ENCODE data around the gene EGFR. TPM values are rescaled to one million over a fixed set of nuclear protein-coding genes. Genes with fewer than 3 reads are reported as not detected.

EGFR gene
- polyA plus RNA-seq, 1 donor from 2014 or later = 0.22 TPM

DNA sequence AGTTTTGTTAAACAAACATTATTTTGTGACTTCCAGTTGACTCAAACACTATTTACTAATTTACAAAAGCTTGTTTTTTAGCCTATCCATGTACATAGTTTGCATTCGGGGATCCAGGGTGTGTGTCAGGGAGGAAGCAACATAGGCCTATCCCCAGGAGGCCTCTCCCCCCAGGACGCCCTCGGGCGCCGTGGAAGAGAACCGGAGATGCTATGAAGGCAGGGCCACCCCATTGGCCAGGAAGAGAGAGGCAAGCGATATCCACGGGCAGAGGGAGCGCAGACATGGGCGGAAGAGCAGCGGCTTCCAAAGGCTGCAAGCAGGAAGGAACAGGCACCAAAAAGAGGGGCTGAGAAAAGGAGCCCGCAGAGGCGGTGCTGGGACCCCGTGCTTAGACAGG, 38.3 kb upstream of the EGFR start:
- no peaks in the 10 kb centered on the region for H3K9me3 ChIP-seq (ENCODE audit: low read length)
- H4K20me1 ChIP-seq (ENCODE audit: insufficient read depth) = no peaks in the 10 kb centered on the region
- TF ChIP-seq MXI1 (conservative IDR thresholded peaks at IDR 0.05; ENCODE audit: poor library complexity, severe bottlenecking) = no peak
- no peak for TF ChIP-seq EZH2 (IDR thresholded peaks at IDR 0.05; ENCODE audit: borderline replicate concordance, insufficient read depth, low read length, poor library complexity, severe bottlenecking)
- TF ChIP-seq, protein P1, sequence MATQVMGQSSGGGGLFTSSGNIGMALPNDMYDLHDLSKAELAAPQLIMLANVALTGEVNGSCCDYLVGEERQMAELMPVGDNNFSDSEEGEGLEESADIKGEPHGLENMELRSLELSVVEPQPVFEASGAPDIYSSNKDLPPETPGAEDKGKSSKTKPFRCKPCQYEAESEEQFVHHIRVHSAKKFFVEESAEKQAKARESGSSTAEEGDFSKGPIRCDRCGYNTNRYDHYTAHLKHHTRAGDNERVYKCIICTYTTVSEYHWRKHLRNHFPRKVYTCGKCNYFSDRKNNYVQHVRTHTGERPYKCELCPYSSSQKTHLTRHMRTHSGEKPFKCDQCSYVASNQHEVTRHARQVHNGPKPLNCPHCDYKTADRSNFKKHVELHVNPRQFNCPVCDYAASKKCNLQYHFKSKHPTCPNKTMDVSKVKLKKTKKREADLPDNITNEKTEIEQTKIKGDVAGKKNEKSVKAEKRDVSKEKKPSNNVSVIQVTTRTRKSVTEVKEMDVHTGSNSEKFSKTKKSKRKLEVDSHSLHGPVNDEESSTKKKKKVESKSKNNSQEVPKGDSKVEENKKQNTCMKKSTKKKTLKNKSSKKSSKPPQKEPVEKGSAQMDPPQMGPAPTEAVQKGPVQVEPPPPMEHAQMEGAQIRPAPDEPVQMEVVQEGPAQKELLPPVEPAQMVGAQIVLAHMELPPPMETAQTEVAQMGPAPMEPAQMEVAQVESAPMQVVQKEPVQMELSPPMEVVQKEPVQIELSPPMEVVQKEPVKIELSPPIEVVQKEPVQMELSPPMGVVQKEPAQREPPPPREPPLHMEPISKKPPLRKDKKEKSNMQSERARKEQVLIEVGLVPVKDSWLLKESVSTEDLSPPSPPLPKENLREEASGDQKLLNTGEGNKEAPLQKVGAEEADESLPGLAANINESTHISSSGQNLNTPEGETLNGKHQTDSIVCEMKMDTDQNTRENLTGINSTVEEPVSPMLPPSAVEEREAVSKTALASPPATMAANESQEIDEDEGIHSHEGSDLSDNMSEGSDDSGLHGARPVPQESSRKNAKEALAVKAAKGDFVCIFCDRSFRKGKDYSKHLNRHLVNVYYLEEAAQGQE (IDR thresholded peaks at IDR 0.05; ENCODE audit: borderline replicate concordance) = no peak
- TF ChIP-seq EP300 (conservative IDR thresholded peaks at IDR 0.05; ENCODE audit: poor library complexity, severe bottlenecking) = no peak
- no peak for TF ChIP-seq SMC3 (conservative IDR thresholded peaks at IDR 0.05; ENCODE audit: poor library complexity)
- no peak for TF ChIP-seq POLR2AphosphoS5 (IDR thresholded peaks at IDR 0.05)
- TF ChIP-seq TAF1 (IDR thresholded peaks at IDR 0.05; ENCODE audit: low read depth) = no peak
- TF ChIP-seq, protein P2, sequence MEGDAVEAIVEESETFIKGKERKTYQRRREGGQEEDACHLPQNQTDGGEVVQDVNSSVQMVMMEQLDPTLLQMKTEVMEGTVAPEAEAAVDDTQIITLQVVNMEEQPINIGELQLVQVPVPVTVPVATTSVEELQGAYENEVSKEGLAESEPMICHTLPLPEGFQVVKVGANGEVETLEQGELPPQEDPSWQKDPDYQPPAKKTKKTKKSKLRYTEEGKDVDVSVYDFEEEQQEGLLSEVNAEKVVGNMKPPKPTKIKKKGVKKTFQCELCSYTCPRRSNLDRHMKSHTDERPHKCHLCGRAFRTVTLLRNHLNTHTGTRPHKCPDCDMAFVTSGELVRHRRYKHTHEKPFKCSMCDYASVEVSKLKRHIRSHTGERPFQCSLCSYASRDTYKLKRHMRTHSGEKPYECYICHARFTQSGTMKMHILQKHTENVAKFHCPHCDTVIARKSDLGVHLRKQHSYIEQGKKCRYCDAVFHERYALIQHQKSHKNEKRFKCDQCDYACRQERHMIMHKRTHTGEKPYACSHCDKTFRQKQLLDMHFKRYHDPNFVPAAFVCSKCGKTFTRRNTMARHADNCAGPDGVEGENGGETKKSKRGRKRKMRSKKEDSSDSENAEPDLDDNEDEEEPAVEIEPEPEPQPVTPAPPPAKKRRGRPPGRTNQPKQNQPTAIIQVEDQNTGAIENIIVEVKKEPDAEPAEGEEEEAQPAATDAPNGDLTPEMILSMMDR (IDR thresholded peaks at IDR 0.05; ENCODE audit: poor library complexity, severe bottlenecking) = no peak
- TF ChIP-seq RAD21 (conservative IDR thresholded peaks at IDR 0.05) = no peak
- H2AFZ ChIP-seq (ENCODE audit: low read depth, low read length) = no peak overlapping the region
- no peaks in the 10 kb centered on the region for H3K79me2 ChIP-seq (replicated peaks; ENCODE audit: insufficient read depth, low read length)
- no peaks in the 10 kb centered on the region for H3K9me2 ChIP-seq (ENCODE audit: insufficient read depth, low read length)
- no peak overlapping the region for H3K27ac ChIP-seq (ENCODE audit: low read length)
- H3K36me3 ChIP-seq (ENCODE audit: insufficient read depth, low read length) = no peaks in the 10 kb centered on the region
- H3K4me2 ChIP-seq (ENCODE audit: low read length) = no peak overlapping the region
- no peak overlapping the region for H3K9ac ChIP-seq (ENCODE audit: low read length)
- no peak overlapping the region for H3K4me3 ChIP-seq (ENCODE audit: low read length)
- H3F3A ChIP-seq (ENCODE audit: insufficient read depth, low read length, poor library complexity, severe bottlenecking) = no peaks in the 10 kb centered on the region
- no peaks in the 10 kb centered on the region for H3K27me3 ChIP-seq (ENCODE audit: insufficient read depth, low read depth, low read length)

DNA sequence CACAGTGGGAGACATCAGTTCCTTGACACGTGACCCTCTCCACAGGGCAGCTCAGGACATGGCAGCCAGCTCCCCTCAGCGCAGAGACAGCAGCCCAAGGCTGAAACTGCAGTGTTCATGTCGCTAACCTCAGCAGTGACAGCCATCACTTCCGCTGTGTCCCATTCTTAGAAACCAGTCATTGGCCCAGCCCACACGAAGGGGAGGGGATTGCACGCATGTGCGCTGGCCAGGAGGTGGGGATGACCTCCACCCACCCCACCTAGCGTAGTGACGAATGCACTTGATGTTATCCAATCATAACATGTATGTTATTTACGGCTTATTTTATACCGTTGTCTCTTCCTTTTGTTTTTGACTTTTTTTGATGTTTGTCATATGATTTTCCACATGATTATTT, 36.9 kb upstream of the EGFR start:
- no peaks in the 10 kb centered on the region for H3K27me3 ChIP-seq (ENCODE audit: insufficient read depth, low read depth, low read length)
- no peak overlapping the region for H3K4me2 ChIP-seq (ENCODE audit: low read length)
- no peaks in the 10 kb centered on the region for H3K9me2 ChIP-seq (ENCODE audit: insufficient read depth, low read length)
- no peaks in the 10 kb centered on the region for H4K20me1 ChIP-seq (ENCODE audit: insufficient read depth)
- TF ChIP-seq, protein P2 (IDR thresholded peaks at IDR 0.05; ENCODE audit: poor library complexity, severe bottlenecking) = no peak
- TF ChIP-seq MXI1 (conservative IDR thresholded peaks at IDR 0.05; ENCODE audit: poor library complexity, severe bottlenecking) (no peak), TAF1 (IDR thresholded peaks at IDR 0.05; ENCODE audit: low read depth) (no peak), RAD21 (conservative IDR thresholded peaks at IDR 0.05) (no peak), EZH2 (IDR thresholded peaks at IDR 0.05; ENCODE audit: borderline replicate concordance, insufficient read depth, low read length, poor library complexity, severe bottlenecking) (no peak), SMC3 (conservative IDR thresholded peaks at IDR 0.05; ENCODE audit: poor library complexity) (no peak), EP300 (conservative IDR thresholded peaks at IDR 0.05; ENCODE audit: poor library complexity, severe bottlenecking) (no peak), POLR2AphosphoS5 (IDR thresholded peaks at IDR 0.05) (no peak)
- TF ChIP-seq, protein P1 (IDR thresholded peaks at IDR 0.05; ENCODE audit: borderline replicate concordance) = no peak
- no peak overlapping the region for H2AFZ ChIP-seq (ENCODE audit: low read depth, low read length)
- H3K79me2 ChIP-seq (replicated peaks; ENCODE audit: insufficient read depth, low read length) = no peaks in the 10 kb centered on the region
- H3F3A ChIP-seq (ENCODE audit: insufficient read depth, low read length, poor library complexity, severe bottlenecking) = no peaks in the 10 kb centered on the region
- no peak overlapping the region for H3K27ac ChIP-seq (ENCODE audit: low read length)
- no peaks in the 10 kb centered on the region for H3K36me3 ChIP-seq (ENCODE audit: insufficient read depth, low read length)
- H3K9ac ChIP-seq (ENCODE audit: low read length) = no peak overlapping the region
- H3K9me3 ChIP-seq (ENCODE audit: low read length) = no peaks in the 10 kb centered on the region
- H3K4me3 ChIP-seq (ENCODE audit: low read length) = no peak overlapping the region

Measured in neural cell (in vitro differentiated cells).